ENCODE data around the gene MYL7. TPM values are rescaled to one million over a fixed set of nuclear protein-coding genes. Genes with fewer than 3 reads are reported as not detected.

The MYL7 gene
- total RNA-seq, 1 experiment from 2014 or later, result not detected

- H3K27me3 ChIP-seq (ENCODE audit: control insufficient read depth, insufficient read depth, low read length), result no peaks in the 10 kb centered on the region
- no peak for TF ChIP-seq TCF7L2 (IDR thresholded peaks at IDR 0.05; ENCODE audit: low read depth, low read length)
- TF ChIP-seq REST (IDR thresholded peaks at IDR 0.05; ENCODE audit: insufficient read depth in 1 of 2, low read depth in 2 of 2, low read length in 1 of 2), result no peak
- no peak for TF ChIP-seq POLR2AphosphoS5 (IDR thresholded peaks at IDR 0.05; ENCODE audit: low read depth, low read length)
- no peak for TF ChIP-seq CTCF (IDR thresholded peaks at IDR 0.05)
- TF ChIP-seq SIN3A (IDR thresholded peaks at IDR 0.05; ENCODE audit: borderline replicate concordance, insufficient read depth, low read depth, low read length), result no peak
- H3K9me3 ChIP-seq (ENCODE audit: control insufficient read depth, insufficient read depth, low read depth, low read length), result no peaks in the 10 kb centered on the region
- intact Hi-C loops (cut with micrococcal nuclease; ENCODE audit: unreplicated experiment) (no loop called here), in situ Hi-C loops (cut with HindIII; ENCODE audit: low pct_unique_long_range_greater_than_20kb, low sequenced_read_pairs) (no loop called here)
- H3K4me3 ChIP-seq (ENCODE audit: low read depth in 2 of 2, low read length in 2 of 2), result no peak within 1 kb of the TSS
- no peak for DNase-seq (ENCODE audit: low read depth, low spot score)
- POLR2A ChIA-PET, result no interaction called here
- no TSS peak for BruUV-seq (replicated peaks)
- no peak within 1 kb of the TSS for H3K27ac ChIP-seq (ENCODE audit: low read length)
- no peak for ATAC-seq
- H3K4me1 ChIP-seq (ENCODE audit: control insufficient read depth, insufficient read depth, low read length), result peaks cover 10% of the 10 kb centered on the region
- CTCF ChIA-PET, result interaction anchor here (0.6 kb wide), 1 partner anchor 54 kb away, joined by 3 read pairs; no protein-coding TSS in a partner anchor
- H3K36me3 ChIP-seq (ENCODE audit: control insufficient read depth, insufficient read depth, low read length), result no peaks in the 10 kb centered on the region
Observed at GRCh38 chr7:44189286-44189992, 48.3 kb upstream of the MYL7 start, which contains the start of gene GCK. Gene GCK (minus strand): TSS chr7:44189439. CDS start chr7:44188953, 486 bp downstream.

- no peaks in the 10 kb centered on the region for H3K27me3 ChIP-seq (ENCODE audit: control insufficient read depth, insufficient read depth, low read length)
- intact Hi-C loops (cut with micrococcal nuclease; ENCODE audit: unreplicated experiment), result no loop called here
- no peak overlapping the region for H3K27ac ChIP-seq (ENCODE audit: low read length)
- H3K36me3 ChIP-seq (ENCODE audit: control insufficient read depth, insufficient read depth, low read length), result no peaks in the 10 kb centered on the region
- H3K9me3 ChIP-seq (ENCODE audit: control insufficient read depth, insufficient read depth, low read depth, low read length), result no peaks in the 10 kb centered on the region
- TF ChIP-seq POLR2AphosphoS5 (IDR thresholded peaks at IDR 0.05; ENCODE audit: low read depth, low read length), result no peak
- no peak for TF ChIP-seq SIN3A (IDR thresholded peaks at IDR 0.05; ENCODE audit: borderline replicate concordance, insufficient read depth, low read depth, low read length)
- no peak for TF ChIP-seq TCF7L2 (IDR thresholded peaks at IDR 0.05; ENCODE audit: low read depth, low read length)
- no peak for TF ChIP-seq REST (IDR thresholded peaks at IDR 0.05; ENCODE audit: insufficient read depth in 1 of 2, low read depth in 2 of 2, low read length in 1 of 2)
- no peak for TF ChIP-seq CTCF (IDR thresholded peaks at IDR 0.05)
- H3K4me1 ChIP-seq (ENCODE audit: control insufficient read depth, insufficient read depth, low read length), result peaks cover 18% of the 10 kb centered on the region
- ChIA-PET POLR2A (no interaction called here), CTCF (no interaction called here)
- H3K4me3 ChIP-seq (ENCODE audit: low read depth in 2 of 2, low read length in 2 of 2), result no peak overlapping the region
- ATAC-seq (no peak), DNase-seq (ENCODE audit: low read depth, low spot score) (no peak)
- BruUV-seq (replicated peaks), result no TSS peak
- in situ Hi-C loops (cut with HindIII; ENCODE audit: low pct_unique_long_range_greater_than_20kb, low sequenced_read_pairs), result no loop called here
Observed at GRCh38 chr7:44188480-44189225, 47.5 kb upstream of the MYL7 start.

Data from Panc1 (cell line).